RKO (cell line): ENCODE measurements around the gene CCL4.
"Not testable (repeated sequence)": the region's sequence is repeated elsewhere in the genome, so short reads cannot be mapped to it uniquely, and the experiment has no call there.

Experiments
- DNase-seq: peaks from one replicate; pipeline ENCODE4 v3.0.0-alpha.2; 2016; ENCODE audit warnings: low spot score

CCL4 gene

DNA sequence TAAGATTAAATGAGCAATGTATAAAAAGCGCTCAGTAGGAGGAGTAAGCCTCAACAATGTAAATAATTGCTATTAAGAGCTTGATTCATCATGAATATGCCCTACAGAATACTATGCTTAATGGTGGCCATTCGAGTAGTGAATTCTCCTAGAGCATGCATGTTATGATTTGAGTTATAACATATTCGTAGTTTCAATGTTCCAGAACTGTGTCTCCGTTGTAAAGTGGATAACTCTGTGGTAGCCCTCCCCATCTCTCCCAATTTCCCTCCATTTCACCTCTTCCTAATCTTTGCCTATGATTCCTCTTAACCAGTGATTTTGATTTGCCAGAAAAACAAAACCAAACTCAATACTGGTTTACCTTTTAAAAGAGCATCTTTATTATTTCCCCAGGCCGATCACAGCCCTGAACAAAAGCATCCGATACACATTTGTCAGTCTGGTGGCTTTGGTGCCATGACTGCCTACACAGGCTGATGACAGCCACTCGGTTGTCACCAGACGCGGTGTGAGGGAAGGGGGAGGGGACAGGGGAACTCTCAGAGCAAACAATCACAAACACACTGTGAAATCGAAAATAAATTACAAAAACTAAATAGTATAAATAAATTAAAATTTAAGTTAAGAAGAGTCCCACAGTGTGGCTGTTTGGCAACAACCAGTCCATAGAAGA is 15.6 kb upstream of the CCL4 start:
- not testable (repeated sequence) for DNase-seq

DNA sequence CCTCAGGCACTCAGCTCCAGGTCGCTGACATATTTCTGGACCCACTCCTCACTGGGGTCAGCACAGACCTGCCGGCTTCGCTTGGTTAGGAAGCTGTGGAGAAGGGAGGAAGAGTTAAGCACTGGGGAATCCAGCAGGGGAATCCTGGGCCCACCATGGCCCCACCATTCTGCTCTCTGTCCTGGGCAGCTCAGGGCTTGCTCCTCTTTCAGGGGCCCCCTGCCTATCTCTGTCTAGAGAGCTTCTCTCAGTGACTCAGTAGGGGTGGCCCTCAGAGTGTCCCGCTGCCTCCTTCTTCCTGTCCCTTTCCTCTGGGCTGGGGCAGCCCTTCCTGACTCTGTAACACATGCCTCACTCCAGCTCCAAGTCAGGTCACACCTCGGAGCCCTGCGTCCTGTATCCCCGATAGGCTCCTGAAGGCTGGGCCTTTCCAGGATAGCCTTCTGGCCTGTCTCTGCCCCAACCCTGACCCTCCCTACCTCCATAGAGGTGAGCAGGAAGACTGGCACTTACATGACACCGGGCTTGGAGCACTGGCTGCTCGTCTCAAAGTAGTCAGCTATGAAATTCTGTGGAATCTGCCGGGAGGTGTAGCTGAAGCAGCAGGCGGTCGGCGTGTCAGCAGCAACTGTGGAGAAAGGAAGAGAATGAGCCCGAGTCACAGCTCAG is 14.8 kb upstream of the CCL4 start:
- no peak for DNase-seq

DNA sequence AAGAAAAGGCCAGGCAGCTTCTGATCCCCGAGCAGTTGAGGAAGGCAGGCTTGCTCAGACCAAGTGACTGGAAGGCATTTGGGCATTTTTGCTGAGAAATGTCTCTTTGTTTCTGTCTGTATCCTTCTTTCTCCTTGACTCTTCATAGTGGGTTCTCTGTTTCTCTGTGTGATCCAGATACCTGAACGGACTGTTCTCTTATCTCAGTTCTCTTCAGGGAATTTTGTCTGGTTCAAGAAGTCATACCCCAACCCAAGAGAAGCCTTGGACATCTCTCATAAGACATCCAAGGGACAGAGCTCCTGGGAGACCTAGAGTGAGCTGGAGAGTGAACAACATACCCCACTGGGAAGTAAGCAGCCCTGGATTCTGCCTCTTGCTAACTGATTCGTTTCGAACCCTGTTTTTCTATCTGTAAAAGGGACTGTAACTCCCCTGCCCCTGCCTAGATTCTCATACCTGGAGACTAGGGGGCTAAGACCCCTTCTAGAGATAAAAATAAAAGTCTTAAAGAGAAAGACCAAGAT is 14.2 kb upstream of the CCL4 start:
- no peak for DNase-seq

DNA sequence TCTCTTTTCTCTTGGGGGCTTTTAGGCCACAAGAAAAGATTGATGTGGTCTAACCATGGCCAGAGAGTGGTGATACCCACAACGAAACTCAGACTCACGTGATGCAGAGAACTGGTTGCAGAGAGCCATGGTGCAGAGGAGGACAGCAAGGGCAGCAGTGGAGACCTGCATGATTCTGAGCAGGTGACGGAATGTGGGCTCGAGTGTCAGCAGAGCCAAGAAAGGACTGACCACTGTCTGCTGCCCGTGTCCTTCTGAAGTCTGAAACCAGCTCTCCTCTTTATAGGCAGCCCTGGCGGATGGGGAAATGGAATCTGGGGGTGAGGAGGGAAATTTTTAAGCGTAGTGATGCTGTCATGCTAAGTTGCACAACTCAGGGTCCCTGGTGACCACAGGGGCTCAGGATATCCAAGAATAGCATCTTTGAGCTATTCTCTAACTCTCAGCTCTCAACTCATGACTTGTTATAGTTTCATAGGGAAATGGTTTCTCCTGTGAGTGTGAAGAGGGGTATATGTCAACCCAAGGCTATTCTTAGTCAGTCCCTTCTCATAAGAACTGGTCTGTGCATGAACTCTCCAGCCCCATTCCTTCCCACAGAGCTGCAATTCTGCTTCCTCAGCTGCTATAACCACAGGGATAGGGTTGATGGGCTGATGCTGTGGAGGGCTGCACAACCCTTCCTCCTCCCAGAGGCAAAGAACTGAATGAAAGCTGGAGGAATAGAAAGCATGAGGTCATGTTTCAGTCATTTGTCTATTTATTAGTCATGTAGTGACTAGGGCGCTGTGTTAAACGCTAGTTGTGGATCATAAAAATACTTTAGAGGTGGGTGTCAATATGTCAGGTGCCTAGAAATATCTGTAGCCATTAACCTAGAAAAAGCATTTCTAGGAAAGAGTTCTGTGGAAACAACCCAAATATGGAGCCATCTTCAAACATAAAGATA is 13.5 kb upstream of the CCL4 start, which contains the start of gene CCL3:
Gene CCL3 (minus strand): TSS at position 256 of the 949 bp plus-strand sequence. CDS start 85 bp downstream, at position 171.
- DNase-seq = peak; percentile 34

DNA sequence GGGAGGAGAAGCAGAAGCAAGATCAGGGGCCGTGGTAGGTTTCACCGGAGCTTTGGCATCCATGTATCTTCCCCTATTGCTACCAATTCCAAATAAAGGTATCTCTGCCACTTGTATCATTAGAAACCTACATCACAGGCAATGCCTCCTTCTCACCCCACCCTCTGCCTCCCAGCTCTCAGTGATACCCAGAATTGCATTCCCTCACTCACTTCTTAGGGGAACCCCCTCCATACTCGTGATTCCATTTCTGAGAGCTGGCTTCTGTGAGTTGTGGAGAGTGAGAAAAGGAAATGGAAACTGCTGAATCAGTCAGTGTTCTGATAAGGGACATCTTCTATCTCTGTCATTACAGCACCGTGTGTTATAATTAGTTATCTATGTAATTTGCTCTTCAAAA is 11.4 kb upstream of the CCL4 start:
- DNase-seq = no peak

DNA sequence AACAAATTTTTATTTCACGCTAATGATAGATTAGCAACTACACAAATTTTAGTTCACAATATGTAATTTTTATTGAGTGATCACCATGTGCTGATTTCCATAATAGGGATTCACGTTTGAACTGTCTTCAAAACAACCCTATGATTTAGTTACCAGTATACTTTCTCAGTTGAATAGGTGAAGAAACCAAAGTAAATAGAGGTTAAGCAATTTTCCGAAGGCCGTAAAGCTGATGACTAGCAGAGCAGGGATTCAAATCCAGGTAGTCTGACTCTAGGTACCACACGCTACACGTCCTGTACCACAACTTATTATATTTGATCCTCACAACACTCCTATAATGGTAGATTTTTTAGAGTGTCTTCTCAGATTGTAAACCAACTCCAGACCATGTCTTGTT is 10.9 kb upstream of the CCL4 start:
- DNase-seq = not testable (repeated sequence)

DNA sequence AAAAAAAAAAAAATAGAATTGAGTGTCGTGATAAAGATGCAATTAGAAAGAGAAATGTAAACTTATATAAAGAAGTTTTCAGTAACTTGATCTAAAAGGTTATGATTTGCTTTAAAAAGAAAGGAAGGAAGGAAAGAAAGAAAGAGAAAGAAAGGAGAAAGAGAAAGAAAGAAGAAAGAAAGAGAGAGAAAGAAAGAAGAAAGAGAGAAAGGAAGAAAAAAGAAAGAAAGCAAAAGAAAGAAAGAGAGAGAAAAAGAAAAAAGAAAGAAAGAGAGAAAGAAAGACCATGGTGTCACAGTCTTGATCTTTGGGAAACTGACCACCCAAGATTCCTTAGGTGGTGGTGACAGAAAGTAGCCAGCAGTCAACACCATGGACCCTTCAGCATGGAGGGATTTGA is 9.4 kb upstream of the CCL4 start:
- no peak for DNase-seq

DNA sequence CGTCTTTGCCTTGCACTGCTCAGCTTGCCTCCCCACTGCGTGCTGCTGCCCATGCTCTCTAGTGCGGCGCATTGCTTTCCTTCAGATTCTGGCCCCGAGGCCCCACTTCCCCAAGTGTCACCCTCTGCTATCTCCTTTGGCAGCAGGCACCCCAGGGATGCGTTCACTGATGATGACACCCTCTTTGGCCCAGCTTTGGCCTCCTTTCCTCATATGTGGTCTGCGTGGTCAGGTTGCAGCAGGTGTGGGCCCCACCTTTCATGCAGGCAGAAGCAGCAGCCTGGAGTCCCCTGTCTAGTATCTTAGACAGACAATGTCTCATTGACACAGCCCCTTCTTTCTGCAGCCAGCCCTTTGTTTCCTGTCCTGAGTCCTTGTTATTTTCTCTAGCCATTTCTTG is 8.9 kb upstream of the CCL4 start:
- no peak for DNase-seq

DNA sequence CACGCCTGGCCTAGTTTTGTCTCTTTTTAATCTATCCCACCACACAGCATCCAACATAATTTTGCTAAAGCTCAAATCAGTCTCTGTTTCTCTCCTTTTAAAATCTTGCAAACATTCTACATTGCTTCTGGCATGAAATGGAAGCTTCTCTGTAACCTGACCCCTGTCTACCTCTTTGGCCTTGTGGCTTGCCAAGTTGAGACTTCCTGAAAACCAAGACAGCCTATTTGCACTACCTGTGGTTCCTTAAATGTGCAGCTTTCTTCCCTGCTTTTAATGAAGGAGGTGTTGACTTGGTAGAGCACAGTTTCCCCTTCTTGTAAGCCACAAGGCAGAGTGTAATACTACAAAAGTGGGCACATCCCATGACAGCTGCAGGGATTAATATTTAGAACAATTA is 7.6 kb upstream of the CCL4 start:
- DNase-seq = no peak

DNA sequence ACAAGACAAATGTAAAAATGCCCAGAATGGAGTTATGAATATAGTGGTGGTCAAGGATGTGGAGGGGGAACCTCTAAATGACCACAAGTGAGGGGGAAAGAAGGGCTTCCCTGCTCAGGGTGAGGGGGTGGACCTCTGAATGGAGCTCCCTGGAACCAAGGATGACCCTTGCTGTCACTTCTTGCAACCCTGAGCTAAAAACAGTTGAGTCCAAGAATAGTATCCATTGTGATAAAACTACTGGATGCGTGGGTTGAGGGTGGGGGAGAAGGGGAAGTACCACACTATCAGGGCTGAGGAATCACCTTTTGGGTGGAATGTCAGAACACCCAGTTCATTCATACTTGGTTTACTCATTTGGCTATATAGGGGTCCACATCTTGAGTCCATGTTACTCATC is 4.6 kb upstream of the CCL4 start:
- DNase-seq = not testable (repeated sequence)

DNA sequence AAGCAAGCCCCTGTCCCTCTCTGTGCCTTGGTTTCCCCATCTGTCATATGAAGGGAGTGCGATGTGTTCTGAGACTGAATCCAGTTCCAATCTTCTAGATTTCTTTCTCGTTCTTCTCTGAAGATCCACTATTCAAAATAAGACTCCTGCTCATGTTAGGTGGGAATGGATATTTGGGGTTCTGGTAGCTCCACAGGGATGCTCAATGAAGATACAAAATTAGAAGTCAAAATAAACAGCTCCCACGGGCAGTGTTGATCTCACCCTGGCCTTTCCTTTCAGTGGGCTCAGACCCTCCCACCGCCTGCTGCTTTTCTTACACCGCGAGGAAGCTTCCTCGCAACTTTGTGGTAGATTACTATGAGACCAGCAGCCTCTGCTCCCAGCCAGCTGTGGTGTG is 619 bp downstream of the CCL4 start:
- DNase-seq = not testable (repeated sequence)

DNA sequence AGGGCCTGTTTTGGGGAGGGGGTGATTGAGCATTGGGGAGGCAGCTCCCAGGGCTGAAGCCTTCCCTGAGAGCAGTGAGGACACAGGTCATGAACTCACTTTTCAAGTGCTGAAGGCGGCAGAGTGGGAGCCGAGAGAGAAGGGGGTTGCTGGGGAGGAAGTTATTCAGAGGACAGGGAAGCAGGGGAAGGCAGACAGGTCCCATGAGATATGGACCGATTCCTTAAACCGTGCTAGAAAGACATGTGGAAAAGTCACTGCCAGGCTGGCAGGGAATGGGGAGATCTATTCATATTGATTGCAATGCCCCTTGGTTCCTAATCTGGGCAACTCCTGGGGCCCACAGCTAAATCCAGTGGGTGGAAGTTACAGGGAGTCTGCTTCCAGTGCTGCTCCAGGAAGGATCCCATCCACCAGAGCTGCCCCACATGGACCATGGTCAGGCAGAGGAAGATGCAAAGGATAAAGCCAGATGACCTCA is 1.1 kb downstream of the CCL4 start:
- DNase-seq = no peak

DNA sequence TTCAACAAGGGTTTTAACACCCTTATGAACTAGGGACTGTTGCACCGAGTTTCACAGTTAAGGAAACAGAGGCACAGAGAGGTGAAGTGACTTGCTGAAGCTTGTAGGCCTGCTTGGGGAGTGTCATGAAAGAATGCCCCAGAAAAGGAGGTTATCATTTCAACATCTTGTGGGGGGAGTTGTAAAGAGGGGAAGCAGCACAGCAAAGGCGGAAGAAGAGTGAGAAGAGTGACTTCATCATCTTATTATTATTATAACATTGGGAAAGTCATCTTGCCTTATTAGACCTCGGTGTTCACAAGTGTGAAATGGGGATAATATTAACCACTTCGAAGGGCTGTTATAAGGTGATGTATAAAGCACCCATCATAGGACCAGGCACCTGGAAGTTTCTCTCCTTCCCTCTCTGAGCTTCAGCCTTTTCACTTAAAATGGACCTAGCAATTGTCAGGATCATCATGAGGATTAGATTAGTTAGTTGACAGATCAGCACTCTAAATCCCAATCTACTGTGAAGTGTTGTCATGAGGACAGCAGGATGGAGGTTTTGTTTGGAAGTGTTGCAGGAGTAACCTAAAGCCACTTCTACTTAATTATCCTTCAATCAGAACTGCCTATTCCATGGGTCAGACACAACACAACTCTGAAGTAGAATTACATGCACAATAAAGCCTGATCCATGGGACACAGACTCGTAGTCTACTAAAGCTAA is 2.3 kb downstream of the CCL4 start:
- no peak for DNase-seq

DNA sequence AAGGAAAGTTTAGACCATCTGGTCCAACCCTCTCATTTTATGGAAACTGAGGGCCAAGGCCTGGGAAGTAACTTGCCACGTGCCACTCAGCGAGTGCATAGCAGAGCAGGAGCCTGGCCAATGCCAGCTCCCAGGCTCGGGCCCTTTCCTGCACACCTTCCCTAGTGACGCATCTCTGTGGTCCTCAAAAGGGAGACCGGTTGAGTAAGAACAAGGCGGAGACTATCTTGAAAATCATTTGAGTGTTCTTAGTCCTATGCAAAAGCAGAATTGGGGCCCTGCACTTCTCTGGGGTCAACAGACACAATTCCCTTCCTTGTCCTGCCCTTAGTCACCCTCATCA is 2.8 kb downstream of the CCL4 start:
- no peak for DNase-seq

DNA sequence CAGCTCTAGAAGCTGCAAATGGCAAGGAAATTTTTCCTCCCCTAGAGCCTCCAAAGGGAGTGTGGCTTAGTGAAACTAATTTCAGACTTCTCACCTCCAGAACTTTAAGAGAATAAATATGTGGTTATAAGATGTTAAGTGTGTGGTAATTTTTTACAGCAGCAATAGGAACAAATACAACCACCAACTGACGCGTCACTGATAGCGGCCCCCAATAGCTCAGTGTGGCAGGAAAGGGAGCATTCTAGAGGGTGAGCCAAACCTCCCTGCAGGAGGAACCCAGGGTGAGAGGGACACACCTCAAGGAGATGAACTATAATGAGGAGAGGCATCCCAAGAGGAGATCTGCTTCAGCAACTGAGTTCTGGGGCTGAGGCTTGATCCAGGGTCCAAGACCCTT is 4.0 kb downstream of the CCL4 start:
- no peak for DNase-seq

DNA sequence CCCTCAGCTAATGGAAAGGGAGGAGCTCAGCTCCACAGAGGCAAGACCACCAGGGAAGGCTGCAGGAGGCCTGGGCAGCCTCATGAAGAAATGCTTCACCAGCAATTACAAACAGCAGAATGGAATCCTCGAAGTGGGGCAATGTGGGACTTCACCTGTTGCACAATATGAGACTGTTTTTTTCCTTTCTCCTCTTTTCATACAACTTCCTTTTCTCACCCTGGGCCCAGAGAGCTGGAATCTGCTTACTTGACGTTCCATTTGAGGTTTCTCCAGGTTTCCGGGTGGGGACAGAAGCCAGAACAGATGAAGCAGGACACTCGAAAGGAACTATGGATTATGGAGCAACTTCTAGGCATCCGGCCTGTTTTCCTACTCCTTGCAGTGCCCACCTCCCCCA is 4.6 kb downstream of the CCL4 start:
- not testable (repeated sequence) for DNase-seq

DNA sequence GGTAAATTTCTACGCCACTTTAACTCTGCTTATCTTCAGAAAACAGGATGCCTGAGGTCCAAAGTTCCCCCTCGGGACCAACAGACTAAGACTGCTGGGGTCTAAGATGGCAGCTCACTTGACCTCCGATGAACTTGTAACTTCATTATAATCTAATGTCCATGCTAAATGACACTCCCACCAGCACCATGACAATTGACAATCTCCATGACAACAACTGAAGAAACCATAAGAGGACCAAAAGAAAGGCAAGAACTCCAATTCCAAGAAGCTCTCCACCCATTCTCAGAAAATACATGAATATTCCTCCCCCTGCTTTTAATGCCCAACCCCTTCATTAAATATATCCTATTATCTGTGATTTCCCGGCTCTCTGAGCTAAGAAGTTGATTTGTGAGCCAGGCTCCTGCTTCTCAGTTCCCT is 7.5 kb downstream of the CCL4 start:
- DNase-seq = no peak

DNA sequence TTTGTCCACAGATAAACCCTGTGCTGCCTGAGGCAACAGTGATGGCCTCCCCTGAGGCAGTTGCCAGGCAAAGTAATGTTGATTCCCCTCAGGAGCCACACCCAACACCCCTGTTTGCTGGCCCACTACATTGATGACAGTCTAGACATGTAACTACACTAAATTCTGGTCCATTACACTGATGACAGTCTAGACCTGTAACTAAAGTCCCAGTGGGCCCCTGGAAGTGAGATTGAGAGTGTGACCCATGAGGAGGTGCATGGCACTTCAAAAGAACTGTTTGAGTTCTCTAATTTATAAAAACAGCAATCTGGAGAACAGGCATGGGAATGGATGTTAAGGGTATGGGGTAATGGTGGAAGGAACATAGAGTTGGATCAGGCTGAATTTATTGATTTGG is 8.9 kb downstream of the CCL4 start:
- no peak for DNase-seq

DNA sequence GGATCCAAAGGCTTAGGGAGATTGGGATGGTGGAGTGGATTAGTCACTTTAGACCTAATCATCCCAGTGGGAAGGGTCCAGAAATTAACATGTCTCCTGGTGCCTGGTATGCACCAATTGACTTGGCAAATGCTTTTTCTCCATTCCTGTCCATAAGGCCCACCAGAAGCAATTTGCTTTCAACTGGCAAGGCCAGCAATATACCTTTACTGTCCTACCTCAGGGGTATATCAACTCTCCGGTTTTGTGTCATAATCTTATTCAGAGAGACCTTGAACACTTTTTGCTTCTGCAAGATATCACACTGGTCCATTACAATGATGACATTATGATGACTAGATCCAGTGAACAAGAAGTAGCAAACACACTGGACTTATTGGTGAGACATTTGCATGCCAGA is 9.5 kb downstream of the CCL4 start:
- not testable (repeated sequence) for DNase-seq

DNA sequence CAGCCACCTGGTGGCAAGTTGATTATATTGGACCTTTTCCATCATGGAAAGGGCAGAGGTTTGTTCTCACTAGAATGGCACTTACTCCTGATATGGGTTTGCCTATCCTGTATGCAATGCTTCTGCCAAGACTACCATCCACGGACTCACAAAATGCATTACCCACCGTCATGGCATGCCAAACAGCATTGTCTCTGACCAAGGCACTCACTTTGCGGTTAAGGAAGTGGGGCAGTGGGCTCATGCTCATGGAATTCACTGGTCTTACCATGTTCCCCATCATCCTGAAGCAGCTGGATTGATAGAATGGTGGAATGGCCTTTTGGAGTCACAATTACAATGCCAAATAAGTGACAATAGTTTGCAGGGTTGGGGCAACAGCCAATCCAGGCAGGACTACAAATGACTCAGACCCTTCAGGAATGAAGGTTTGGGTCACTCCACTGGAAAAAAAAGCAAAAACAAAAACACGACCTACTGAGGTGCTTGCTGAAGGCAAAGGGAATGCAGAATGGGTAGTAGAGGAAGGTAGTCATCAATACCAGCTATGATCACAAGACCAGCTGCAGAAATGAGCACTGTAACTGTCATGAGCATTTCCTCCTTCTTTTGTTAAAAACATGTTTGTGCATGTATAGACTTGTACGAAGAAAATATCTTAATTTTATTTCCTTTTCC is 11.5 kb downstream of the CCL4 start:
- DNase-seq = not testable (repeated sequence)

DNA sequence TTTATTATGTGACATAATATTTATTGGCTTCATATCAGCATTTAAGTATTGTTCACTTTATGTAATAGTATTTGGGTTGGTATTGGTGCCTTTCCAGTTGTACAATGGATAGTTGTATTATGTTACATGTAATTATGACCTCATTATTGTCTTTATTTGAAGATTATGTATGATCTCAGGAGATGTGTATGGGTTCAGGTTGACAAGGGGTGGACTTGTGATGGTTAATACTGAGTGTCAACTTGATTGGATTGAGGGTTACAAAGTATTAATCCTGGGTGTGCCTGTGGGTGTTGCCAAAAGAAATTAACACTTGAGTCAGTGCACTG is 12.0 kb downstream of the CCL4 start:
- not testable (repeated sequence) for DNase-seq
